ENCODE data around the gene CPNE1. TPM values are rescaled to one million over a fixed set of nuclear protein-coding genes. Genes with fewer than 3 reads are reported as not detected.

Gene CPNE1
- total RNA-seq, 8 experiments from 2014 or later: 88.8 to 205 (median 124) TPM

DNA sequence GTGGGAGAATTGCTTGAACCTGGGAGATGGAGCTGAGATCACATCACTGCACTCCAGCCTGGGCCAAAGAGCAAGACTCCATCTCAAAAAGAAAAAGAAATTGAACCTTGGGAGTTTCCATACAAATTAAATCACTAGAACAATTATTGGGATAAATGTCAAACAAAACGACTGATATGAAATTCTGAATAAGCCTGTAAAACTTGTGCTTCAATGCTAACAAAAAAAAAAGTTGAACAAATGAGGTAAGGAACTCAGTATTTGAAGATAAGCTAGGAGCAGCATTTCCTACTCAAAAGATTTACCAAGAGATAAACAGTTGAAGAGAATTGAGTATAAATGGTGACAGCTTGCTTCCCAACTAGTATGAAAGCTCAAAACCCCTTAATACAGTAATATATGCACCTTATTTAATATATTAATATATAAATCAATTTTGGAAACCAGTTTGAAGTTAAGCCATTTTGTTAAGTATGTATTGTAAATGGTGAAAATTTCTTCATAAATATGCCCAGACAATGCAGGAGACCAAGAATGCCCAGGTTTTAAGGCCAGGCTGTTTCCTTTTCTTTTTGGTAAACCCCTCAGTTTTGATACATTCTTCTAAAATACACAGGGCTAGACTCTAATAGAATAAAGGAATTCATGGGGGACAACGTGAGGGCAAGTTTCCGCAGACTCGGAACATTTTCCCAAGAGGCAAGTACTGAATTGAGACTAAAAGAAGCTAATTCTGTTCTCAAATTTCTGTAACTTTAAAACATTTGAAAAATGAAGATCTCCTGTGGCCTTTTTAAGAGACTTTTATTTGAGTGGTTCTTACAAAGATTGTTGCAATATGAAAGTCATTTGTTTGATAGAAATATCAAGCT lies 38.4 kb upstream of the CPNE1 start:
- Histone ChIP-seq H3K4me3 (no peak overlapping the region), H3K27ac (no peak overlapping the region), H3K4me1 (replicated peaks in 1 of 2) (peaks cover 7 to 9% of the 10 kb centered on the region in 2 donors)
- in situ Hi-C loops (cut with MboI; ENCODE audit: low pct_unique_long_range_greater_than_20kb in 2 of 9, low sequenced_read_pairs in 9 of 9, unreplicated experiment in 9 of 9): loop anchor here in 1 of 9 experiments (25.0 kb wide), 1 partner anchor 184 kb away; no protein-coding TSS in a partner anchor
- no peak for ATAC-seq (replicated peaks in 6 of 8)
- WGBS, 10 experiments: 29 to 100% (median 71%) methylated on average over 1 to 4 of the region's 4 CpGs

DNA sequence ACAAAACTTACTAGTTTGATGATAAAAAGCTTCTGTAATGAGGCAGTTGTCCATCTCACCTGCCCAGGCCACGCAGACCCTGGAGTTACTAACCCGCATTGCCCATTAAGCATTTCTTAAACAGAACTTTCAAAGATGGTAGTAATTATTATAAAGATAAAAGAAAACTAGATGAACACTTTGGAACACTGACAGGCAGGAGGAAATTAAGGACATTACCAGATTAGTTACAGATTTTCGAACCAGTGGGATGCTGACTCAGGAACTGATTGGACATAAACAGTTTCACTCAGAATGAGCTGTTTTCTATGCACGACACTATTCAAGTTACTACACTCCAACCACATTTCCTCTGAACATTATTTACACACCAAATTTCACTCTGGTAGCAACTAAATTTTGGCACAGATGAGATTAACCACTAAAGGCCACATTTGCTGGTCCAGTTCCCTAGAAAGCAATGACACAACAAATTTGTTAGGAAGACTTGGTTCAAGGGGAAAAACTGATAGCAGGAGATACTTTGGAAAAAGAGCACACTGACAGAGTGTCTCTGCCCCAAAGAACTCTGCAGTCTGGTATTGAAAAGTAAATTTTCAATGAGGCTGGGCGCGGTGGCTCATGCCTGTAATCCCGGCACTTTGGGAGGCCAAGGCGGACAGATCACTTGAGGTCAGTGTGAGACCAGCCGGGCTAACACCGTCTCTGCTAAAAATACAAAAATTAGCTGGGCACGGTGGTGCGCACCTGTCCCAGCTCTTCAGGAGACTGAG lies 37.5 kb upstream of the CPNE1 start:
- ATAC-seq (replicated peaks in 6 of 8): no peak
- in situ Hi-C loops (cut with MboI; ENCODE audit: low pct_unique_long_range_greater_than_20kb in 2 of 9, low sequenced_read_pairs in 9 of 9, unreplicated experiment in 9 of 9): loop anchor here in 1 of 9 experiments (25.0 kb wide), 1 partner anchor 185 kb away; no protein-coding TSS in a partner anchor
- peaks cover 11 to 12% of the 10 kb centered on the region in 2 donors for H3K4me1 ChIP-seq (replicated peaks in 1 of 2)
- 51 to 96% (median 89%) methylated on average over 2 to 12 of the region's 12 CpGs for WGBS, 10 experiments
- no peak overlapping the region for H3K4me3 ChIP-seq
- no peak overlapping the region for H3K27ac ChIP-seq

DNA sequence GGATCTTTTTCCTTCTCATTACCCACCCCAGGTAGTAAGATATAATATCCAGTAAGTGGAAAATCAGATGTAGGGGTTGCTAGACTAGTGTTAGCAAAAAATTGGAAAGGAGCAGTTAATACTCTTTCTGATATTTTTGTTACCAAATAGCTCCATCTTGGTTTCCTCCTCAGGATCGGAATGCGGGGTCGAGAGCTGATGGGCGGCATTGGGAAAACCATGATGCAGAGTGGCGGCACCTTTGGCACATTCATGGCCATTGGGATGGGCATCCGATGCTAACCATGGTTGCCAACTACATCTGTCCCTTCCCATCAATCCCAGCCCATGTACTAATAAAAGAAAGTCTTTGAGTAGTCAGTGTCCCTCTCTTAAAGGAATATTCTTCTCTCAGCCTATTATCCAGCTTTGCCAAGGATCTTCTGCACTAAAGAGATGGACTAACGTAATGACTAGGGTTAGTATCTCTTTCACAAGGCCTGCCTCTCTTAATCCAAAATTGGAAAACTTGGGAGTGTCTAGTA lies 36.0 kb upstream of the CPNE1 start:
- 66 to 92% (median 82%) methylated on average over 1 to 7 of the region's 7 CpGs; no CpG with 5 or more reads in 3 of the 10 experiments for WGBS, 10 experiments
- Histone ChIP-seq H3K27ac (no peak overlapping the region), H3K4me1 (replicated peaks in 1 of 2) (peaks cover 11 to 12% of the 10 kb centered on the region in 2 donors), H3K4me3 (peak overlapping the region in 1 of 5 donors; percentile 88)
- no peak for ATAC-seq (replicated peaks in 6 of 8)
- in situ Hi-C loops (cut with MboI; ENCODE audit: low pct_unique_long_range_greater_than_20kb in 2 of 9, low sequenced_read_pairs in 9 of 9, unreplicated experiment in 9 of 9): loop anchor here in 1 of 9 experiments (25.0 kb wide), 1 partner anchor 187 kb away; no protein-coding TSS in a partner anchor

DNA sequence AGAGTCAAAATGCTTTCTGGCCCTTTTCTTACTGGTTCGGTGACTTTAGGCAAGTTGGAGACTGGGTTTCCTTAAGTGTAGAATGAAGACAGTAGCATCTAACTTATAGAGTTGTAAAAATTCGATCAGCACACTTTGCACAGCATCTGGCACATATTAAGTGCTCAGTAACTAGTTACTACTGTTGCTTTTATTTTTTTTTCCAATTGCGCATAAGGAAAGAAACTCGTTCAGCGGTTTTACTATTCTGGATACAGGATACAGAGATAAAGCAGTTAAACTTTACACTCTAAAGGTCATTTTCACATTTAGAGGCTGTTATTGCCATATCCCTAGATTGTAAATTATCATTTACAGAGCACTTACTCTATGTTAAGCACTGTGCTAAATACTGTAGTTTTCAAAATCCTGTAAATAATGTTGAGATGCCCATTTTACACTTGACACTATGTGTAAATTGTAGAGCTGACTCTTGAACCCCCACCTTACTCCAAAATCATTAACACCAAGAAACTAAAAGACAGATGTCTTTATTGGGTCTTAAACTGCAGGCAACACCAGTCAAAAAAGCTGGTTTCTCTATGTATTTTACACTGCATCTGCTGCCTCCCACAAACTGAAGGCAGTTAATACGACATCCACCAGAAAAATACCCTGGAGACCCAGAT lies 35.4 kb upstream of the CPNE1 start:
- in situ Hi-C loops (cut with MboI; ENCODE audit: low pct_unique_long_range_greater_than_20kb in 2 of 9, low sequenced_read_pairs in 9 of 9, unreplicated experiment in 9 of 9): loop anchor here in 2 of 9 experiments (25.0 kb wide), 2 partner anchors 187 to 188 kb away; no protein-coding TSS in a partner anchor
- peak overlapping the region; percentile 81 to 96 for H3K27ac ChIP-seq

DNA sequence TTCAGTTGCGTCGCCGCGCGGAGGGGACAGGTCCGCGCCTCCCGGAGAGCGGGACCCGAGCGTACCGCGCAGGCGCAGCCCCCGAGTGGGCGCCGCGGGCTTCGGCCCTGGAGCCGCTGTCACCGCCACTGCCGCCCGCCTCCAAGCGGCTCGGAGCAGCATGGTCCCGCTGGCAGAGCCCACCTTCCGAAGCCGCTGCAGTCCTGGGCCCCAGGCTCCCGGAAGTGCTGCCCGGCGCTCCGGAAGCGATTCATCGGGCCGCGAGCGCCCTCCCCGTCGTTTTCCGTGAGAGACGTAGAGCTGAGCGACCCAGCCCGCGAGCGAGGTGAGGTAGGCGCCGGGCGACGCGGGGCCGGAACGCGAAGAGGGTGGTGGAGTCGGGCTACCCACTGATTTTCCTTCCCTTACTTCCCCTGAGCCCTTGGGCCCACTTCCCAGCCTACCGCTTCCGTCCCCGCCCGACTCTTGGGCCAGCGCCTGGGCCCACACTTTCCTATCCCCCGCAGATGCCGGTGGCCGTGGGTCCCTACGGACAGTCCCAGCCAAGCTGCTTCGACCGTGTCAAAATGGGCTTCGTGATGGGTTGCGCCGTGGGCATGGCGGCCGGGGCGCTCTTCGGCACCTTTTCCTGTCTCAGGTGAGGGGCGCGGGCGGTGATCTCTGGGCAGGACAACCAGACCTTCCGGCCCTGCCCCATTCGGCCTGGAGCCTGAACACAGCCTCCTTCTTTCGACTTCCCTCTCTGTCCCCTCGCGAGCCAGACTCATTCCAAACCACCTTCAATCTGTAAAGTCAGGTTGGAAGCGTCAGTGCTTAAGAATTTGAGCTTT lies 34.6 kb upstream of the CPNE1 start, which contains the start of the genes NFS1 and ROMO1:
NFS1 (minus strand) TSS at position 226 of the 830 bp plus-strand sequence; CDS start at position 162, 64 bp downstream.
ROMO1 (plus strand) TSS at position 279 of the 830 bp plus-strand sequence; CDS start at position 507, 228 bp downstream.
- peak; percentile 83 to 98 (median 96) for ATAC-seq (replicated peaks in 6 of 8)
- in situ Hi-C loops (cut with MboI; ENCODE audit: low pct_unique_long_range_greater_than_20kb in 2 of 9, low sequenced_read_pairs in 9 of 9, unreplicated experiment in 9 of 9): loop anchor here in 1 of 9 experiments (25.0 kb wide), 1 partner anchor 187 kb away; no protein-coding TSS in a partner anchor
- 0 to 3% (median 0%) methylated on average over 1 to 8 of the region's 81 CpGs; no CpG with 5 or more reads in 4 of the 10 experiments for WGBS, 10 experiments
- Histone ChIP-seq H3K27ac (peak within 1 kb of the TSS; percentile 81 to 96), H3K4me3 (peak within 1 kb of the TSS; percentile 52 to 91 (median 59)), H3K4me1 (replicated peaks in 1 of 2) (peaks cover 11 to 12% of the 10 kb centered on the region in 2 donors)

More for the DNA sequence above, 35.4 kb upstream of the CPNE1 start:
- 0 to 36% (median 16%) methylated on average over 4 to 6 of the region's 6 CpGs; no CpG with 5 or more reads in 2 of the 10 experiments for WGBS, 10 experiments
- peaks cover 11 to 12% of the 10 kb centered on the region in 2 donors for H3K4me1 ChIP-seq (replicated peaks in 1 of 2)
- H3K4me3 ChIP-seq: peak overlapping the region; percentile 52 to 91 (median 59)
- no peak for ATAC-seq (replicated peaks in 6 of 8)

DNA sequence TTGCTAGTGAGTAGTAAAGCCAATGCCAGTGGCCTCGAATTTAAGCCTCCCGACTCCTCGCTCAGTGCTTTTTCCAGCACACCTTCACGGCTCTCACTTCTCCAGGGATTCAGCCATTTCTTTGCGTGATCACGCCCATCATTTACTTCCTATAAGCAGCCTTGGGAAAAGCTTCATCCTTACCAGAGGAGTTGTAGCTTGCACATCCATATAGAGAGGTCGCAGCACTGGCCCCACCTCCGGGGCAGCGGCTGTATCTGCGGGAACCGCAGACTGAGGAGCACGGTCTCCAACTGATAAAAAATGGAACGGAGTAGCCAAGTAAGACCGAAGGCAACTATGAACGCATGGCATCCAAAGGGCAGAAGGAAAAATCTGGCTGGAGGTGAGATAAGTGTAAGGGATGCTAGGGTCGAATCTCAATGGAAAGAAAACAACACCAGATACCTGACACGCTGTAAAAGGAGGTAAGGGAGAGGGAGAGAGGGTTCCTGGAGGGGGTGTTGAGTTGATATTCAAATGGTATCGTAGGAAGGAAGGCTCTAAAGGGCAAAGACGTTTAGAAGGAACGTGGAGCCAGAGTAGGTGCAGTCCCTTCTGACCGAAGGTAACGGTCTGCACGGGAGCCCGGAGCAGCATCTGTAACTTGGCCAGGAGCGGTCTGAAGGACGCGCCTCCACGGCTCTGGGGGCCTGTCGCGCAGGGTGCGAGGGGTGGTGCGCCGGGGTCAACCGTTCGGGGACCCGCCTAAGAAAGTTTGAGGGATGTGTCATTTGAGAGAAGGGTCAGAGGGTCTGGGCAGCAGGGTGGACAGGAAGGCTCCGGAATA lies 33.8 kb upstream of the CPNE1 start:
- ATAC-seq (replicated peaks in 6 of 8): peak; percentile 35 to 65 (median 61)

DNA sequence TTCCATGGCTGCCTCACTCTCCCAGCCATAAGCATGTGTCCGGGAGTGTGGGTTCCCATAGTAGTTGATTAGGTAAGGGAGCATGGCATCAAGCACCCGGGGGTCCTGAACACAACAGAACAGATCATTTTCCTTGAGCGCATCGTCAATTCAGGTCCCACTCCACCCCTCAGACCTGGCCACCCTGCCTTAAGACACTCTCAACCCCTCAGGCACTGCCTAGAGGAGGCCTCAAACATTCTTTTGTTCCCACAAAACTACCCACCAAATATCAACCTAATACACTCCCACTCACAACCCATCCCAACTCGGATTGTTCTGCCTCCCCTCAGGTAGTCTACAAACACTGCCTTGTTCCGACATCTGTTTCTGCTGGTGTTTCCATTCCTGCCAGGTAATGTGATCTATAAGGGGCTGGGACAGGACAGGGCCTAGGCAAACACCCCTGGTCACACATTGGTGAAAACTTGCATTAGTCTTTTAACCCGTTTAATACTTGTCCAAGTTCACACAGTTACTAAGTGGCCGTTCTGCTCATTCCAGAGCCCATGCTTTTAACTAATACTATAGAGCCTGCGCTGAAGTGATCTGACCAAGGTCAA lies 33.1 kb upstream of the CPNE1 start:
- Histone ChIP-seq H3K4me3 (peak overlapping the region; percentile 52 to 91 (median 59)), H3K27ac (no peak overlapping the region), H3K4me1 (replicated peaks in 1 of 2) (peaks cover 11 to 12% of the 10 kb centered on the region in 2 donors)
- WGBS, 10 experiments: 63 to 100% (median 82%) methylated on average over 1 to 7 of the region's 9 CpGs; no CpG with 5 or more reads in 4 of the 10 experiments
- in situ Hi-C loops (cut with MboI; ENCODE audit: low pct_unique_long_range_greater_than_20kb in 2 of 9, low sequenced_read_pairs in 9 of 9, unreplicated experiment in 9 of 9): loop anchor here in 1 of 9 experiments (25.0 kb wide), 1 partner anchor 185 kb away; no protein-coding TSS in a partner anchor
- ATAC-seq (replicated peaks in 6 of 8): no peak

More for the DNA sequence above, 33.8 kb upstream of the CPNE1 start:
- WGBS, 10 experiments: 0 to 20% (median 7%) methylated on average over 5 to 18 of the region's 37 CpGs; no CpG with 5 or more reads in 2 of the 10 experiments
- in situ Hi-C loops (cut with MboI; ENCODE audit: low pct_unique_long_range_greater_than_20kb in 2 of 9, low sequenced_read_pairs in 9 of 9, unreplicated experiment in 9 of 9): loop anchor here in 1 of 9 experiments (25.0 kb wide), 1 partner anchor 186 kb away; no protein-coding TSS in a partner anchor
- Histone ChIP-seq H3K4me1 (replicated peaks in 1 of 2) (peaks cover 11 to 12% of the 10 kb centered on the region in 2 donors), H3K4me3 (peak overlapping the region; percentile 52 to 91 (median 59)), H3K27ac (peak overlapping the region; percentile 81 to 96)

GRCh38 chr20:35695978-35696377 lies 31.3 kb upstream of the CPNE1 start:
- Histone ChIP-seq H3K27ac (no peak overlapping the region), H3K4me3 (no peak overlapping the region), H3K4me1 (replicated peaks in 1 of 2) (peaks cover 11 to 12% of the 10 kb centered on the region in 2 donors)
- in situ Hi-C loops (cut with MboI; ENCODE audit: low pct_unique_long_range_greater_than_20kb in 2 of 9, low sequenced_read_pairs in 9 of 9, unreplicated experiment in 9 of 9): loop anchor here in 1 of 9 experiments (25.0 kb wide), 1 partner anchor 184 kb away; no protein-coding TSS in a partner anchor
- ATAC-seq (replicated peaks in 6 of 8): no peak
- WGBS, 10 experiments: 53 to 100% (median 94%) methylated on average over 1 to 4 of the region's 4 CpGs; no CpG with 5 or more reads in 1 of the 10 experiments

DNA sequence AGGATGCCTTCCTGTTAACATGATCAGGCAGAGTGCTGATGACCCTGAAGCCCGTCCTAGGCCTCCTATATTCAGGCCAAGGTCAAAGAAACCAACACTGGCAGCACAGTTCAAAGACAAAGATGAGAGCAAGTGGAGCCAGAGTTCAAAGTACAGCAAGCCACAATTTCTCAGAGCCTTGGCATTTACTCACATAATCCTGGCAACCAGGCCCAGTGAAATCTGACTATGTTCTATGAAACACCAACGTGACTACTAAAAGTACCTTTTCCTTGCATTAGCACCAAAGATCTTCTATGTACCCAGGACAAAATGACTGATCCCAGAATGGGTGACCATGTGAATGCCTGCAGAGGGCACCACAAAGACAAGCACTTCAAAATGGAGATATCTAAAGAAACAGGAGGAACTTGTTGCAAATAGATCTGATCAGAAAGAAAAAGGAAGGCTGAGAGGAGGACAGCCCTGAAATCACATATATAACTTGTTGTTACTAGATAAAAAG lies 30.6 kb upstream of the CPNE1 start:
- in situ Hi-C loops (cut with MboI; ENCODE audit: low pct_unique_long_range_greater_than_20kb in 2 of 9, low sequenced_read_pairs in 9 of 9, unreplicated experiment in 9 of 9): loop anchor here in 1 of 9 experiments (25.0 kb wide), 1 partner anchor 183 kb away; no protein-coding TSS in a partner anchor
- 57 to 100% (median 100%) methylated on average over 1 to 2 of the region's 2 CpGs; no CpG with 5 or more reads in 2 of the 10 experiments for WGBS, 10 experiments

GRCh38 chr20:35690265-35690664 lies 25.6 kb upstream of the CPNE1 start:
- 70 to 100% (median 98%) methylated on average over 1 to 3 of the region's 4 CpGs; no CpG with 5 or more reads in 4 of the 10 experiments for WGBS, 10 experiments
- H3K27ac ChIP-seq: no peak overlapping the region
- H3K4me3 ChIP-seq: no peak overlapping the region
- no peak for ATAC-seq (replicated peaks in 6 of 8)
- in situ Hi-C loops (cut with MboI; ENCODE audit: low pct_unique_long_range_greater_than_20kb in 2 of 9, low sequenced_read_pairs in 9 of 9, unreplicated experiment in 9 of 9): loop anchor here in 1 of 9 experiments (25.0 kb wide), 1 partner anchor 178 kb away; no protein-coding TSS in a partner anchor
- H3K4me1 ChIP-seq (replicated peaks in 1 of 2): no peaks in the 10 kb centered on the region

More for the DNA sequence above, 30.6 kb upstream of the CPNE1 start:
- Histone ChIP-seq H3K4me1 (replicated peaks in 1 of 2) (peaks cover 7 to 9% of the 10 kb centered on the region in 2 donors), H3K27ac (no peak overlapping the region), H3K4me3 (no peak overlapping the region)
- ATAC-seq (replicated peaks in 6 of 8): no peak
